Measurements from ENCODE around the gene KRT34. TPM values are rescaled to one million over a fixed set of nuclear protein-coding genes. Genes with fewer than 3 reads are reported as not detected.
A peak's percentile ranks its signal among the peaks of the same experiment; 100 is the strongest.
"Not testable (repeated sequence)": the region's sequence is repeated elsewhere in the genome, so short reads cannot be mapped to it uniquely, and the experiment has no call there.

The KRT34 gene
- total RNA-seq, 1 donor from 2014 or later, result not detected

DNA sequence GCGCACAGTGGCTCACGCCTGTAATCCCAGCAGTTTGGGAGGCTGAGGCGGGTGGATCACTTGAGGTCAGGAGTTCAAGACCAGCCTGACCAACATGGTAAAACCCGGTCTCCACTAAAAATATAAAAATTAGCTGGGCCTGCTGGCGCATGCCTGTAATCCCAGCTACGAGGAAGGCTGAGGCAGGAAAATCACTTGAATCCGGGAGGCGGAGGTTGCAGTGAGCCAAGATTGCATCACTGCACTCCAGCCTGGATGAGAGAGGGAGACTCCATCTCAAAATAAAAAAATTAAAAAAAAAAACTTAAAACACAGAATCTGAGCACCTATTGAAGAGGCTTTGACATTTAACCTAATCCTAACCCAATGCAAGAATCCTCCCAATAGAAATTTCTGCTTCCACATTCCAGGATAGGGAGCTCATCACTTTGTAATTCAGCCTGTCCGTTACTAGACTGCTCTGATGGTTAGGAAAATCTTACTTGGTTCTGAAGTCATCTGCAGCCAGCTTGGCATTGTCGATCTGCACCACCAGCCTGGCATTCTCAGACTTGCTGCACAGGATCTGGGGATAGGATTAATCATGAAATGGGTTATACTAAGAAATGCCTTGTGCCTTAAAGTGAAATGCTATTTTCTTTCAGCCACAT lies 14.6 kb downstream of the KRT34 start:
- DNase-seq (ENCODE audit: low spot score), result peak; percentile 64

DNA sequence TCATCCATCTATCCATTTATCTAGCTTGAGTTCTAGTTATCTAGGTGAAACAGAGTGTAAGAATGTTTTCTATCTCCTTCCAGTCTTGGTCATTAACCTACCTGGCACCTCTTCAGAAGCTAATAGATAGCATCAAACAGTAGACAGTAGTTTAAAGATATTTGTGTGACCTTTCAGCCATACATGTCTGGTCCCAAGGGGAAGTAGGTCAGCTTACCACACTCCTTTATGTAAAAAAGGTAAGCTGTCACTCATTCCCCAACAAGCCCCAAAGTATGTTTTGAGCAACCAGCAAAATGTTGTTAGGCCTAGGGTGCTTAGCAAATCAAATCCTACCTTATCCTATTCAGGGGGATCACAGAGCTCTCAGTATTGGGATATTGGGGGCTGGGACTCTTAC lies 16.0 kb downstream of the KRT34 start:
- no peak for DNase-seq (ENCODE audit: low spot score)

DNA sequence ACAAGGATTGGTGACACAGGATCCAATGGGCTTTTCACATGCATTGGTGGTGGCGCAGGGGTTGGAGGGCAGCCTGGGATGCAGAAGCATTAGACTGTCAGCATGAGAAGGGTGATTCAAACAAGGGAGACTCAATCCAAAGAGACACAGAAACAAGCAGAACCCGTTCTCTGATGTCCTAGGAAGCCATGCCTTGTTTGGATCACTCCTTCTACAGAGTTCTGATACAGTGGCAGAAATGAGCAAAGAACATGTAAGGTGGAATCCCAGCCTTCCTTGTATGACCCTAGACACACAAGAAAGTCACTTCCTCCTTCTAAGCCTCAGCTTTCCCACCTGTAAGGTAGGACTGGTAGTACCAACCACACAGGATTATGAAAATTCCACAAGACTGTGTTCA lies 18.2 kb downstream of the KRT34 start:
- no peak for DNase-seq (ENCODE audit: low spot score)

DNA sequence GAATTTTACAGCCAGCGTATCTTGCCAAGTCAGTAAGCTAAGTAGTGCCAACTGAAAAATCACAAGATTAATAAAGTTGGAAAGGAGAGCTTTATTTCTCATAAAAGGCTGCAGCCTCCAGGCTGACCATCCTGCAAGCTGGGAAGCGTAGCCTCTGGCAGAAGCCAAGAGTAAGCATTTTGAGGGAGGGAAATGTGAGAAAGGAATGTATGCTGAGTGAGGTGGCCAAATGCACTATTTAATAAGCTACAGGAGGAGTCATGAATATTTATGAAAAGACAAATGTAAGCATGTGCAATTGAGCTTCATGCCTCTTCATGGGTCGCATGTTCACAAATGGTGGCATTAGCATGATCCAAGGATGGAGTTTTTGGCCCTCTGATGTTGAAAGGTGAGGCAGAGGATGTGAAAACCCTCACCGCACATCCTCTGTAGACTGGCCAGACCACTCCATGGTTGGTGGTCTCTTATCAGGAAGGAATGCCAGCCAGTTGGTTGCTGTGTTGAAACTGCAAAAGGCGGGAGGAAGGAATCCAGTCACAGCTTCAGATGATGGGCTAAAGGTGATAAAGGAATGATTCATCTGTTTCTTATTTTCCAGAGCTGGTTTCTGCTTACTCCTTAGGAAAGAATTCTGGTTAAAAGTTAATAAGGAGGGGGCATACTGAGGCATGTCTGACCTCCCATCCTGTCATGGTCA lies 21.7 kb downstream of the KRT34 start:
- peak; percentile 2 for DNase-seq (ENCODE audit: low spot score)

DNA sequence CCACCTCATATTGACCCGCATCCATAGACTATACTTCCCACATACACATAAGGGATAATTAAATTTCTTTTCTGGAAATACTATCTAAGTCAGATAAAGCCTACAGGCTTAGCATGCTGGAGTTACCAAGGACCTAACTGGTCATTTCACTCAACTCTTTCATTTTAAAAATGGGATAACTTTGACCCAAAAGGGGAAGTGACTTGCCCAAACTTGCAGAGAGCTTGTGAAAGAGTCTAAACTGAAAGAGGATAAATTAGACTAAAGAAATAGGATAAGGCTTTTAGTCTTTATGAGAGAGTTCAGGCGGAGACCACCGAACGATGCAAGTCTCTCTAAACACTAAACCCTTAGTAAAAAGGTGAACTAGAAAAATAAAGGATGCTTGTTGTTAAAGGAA lies 27.6 kb downstream of the KRT34 start:
- DNase-seq (ENCODE audit: low spot score), result no peak

DNA sequence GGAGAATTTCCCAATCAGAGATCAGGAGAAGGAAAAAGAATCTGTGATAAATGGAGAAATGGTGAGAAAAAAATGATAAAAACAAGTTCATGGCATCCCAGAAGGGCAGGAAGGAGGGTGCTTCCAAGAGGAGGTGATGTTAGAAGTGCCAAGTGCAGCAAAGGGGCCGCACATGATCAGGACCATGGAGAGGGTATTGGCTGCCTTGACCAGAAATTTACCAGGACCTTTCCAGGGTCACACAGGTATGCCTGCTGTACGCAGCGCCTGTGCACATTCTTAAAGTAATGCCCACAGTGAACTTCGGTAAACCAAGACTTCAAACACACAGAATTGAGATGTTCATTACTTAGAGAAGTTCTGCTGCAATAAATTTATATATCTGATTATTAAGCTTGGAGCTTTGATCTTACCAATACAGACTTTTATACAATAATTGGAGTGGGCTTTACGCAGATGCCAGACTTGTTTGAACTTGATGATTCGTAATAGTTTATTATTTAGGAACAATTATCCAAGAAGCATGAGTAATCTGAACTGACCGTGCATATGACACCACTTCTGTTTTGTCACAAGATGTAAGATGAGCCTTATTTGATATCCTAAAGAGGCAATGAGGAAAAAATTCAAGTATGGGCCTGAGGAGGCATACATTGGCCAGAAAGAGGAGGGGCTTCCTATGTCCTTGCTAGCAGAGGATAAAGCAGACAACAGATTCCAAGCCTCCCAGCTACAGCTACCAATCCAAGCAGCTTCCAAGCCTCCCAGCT lies 29.3 kb downstream of the KRT34 start:
- DNase-seq (ENCODE audit: low spot score), result no peak

DNA sequence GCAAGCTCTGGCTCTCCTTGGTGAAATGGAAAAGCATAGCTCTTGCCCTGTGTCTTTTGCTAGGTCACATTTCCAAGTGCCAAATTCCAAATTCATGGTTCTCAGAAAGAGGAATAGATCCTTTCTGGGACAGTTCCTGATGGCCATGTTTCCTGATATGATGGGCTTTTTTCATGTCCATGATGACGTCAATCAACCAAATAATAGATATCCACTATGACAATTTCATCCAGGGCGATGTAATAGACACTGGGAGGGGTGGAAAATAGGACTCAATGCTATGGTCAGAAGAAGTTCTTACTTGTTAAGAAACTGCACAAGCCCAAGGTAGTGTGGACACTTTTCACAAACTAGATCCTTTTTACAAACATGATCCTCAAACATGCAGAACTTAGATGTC lies 30.9 kb downstream of the KRT34 start:
- no peak for DNase-seq (ENCODE audit: low spot score)

DNA sequence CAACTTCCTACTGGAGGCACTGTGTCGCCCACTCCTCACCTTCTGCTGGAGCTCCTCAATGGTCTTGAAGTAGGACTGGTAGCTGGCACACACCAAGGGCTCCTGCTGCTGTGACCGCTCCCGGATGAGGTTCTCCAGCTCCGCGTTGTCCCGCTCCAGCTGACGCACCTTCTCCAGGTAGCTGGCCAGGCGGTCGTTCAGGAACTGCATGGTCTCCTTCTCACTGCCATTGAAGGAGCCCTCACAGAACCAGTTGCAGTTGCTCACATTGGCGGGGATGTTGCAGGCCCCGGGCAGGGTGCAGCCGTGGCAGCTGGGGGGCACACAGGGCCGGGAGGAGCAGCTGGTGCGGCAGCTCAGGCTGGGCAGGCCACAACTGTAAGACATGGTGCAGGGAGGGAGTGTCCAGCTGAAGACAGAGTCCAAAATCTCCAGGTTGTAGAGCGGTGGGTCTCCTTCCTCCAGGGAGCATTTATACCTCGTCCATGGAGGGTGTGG lies 31.7 kb downstream of the KRT34 start, which contains the start of gene KRT33A:
KRT33A (minus strand) TSS at position 448 of the 498 bp plus-strand sequence; CDS start at position 387, 61 bp downstream.
- not testable (repeated sequence) for DNase-seq (ENCODE audit: low spot score)

DNA sequence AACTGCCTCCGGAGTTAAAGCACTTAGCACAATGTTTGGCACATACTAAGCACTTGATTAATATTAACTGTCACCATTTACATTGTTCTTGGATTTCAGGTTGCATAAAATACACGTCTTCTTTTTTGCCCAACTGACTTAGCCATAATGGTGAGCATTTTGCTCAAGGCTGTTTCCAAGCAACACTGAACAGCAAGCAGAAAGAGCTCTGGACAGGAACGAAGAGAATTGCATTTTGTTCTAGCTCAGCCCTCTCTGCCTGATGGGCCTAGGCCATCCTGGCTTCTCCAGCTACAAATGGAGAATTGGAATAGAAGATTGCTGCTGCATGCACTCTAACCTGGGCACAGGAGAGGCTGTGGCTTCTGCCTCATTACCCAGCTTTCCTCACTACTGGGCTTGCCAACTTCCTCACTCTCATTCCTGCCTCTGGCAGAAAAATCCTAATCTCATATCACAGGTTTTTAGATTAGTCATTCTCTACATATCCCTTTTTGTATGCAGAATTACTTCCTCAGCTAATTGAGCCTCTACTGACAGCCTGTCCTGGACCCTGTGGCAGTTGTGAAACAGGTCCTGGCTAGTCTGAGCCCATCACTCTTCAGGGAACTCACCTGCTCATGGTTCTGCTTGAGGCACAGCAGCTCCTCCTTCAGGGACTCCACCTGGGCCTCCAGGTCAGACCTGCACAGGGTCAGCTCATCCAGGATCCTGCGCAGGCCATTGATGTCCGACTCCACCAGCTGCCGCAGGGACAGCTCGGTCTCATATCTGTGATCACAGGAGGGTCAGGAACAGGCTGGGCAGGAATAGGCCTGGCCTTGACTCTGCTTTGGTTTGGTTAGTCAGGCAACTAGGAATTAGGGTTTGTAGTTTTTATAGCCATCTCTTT lies 34.0 kb downstream of the KRT34 start:
- peak; percentile 24 for DNase-seq (ENCODE audit: low spot score)

DNA sequence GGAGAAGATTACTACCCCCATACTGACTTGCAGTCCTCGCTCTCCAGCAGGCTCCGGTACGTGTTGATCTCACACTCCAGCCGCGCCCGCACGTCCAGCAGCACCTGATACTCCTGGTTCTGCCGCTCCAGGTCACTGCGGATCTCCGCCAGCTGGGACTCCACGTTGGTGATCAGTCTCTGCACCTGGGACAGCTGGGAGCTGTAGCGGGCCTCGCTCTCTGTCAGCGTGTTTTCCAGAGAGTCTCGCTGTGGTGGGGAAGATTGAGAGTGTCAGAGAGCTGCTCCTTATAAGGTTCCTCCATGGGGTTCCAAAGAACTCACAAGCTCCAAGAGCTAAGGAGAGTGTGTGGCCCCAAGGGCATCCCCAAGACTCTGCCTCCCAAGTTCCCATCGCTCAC lies 35.7 kb downstream of the KRT34 start:
- DNase-seq (ENCODE audit: low spot score), result not testable (repeated sequence)

DNA sequence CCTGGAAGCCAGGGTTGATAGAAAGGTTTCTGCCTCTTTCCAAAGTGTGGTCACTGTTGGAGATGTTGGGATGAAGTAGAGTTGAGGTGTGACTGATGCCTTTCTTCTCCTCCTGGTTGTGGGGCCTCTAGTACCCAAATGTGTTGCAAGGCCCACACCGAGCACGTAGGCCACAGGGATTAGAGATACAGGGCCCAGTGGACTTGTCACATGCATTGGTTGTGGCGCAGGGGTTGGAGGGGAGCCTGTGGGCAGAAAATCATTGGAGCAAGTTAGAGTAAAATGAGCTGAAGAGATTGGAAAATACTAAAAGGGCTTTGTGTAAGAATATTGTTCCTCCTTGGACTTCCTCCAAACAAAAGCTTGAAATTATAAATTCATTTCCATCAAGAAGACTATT lies 36.1 kb downstream of the KRT34 start:
- DNase-seq (ENCODE audit: low spot score), result no peak

DNA sequence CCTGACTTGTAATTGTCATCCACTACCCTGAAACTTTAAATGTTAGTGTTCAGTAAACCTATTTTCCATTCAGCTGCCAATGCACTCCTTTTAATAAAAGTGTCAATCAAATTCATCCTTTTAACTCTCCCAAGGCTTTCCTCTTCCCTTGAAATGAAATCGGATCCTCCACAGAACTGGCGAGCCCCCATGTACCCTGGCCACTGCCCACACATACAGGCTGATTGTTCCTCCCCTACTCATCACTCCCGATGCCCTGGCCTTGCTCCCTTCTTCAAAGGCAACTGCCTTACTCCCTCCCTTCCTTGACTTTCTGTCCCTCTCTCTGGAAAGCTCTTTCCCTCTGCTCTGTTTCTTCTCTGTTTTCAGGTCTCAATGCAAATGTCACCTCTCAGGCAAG lies 39.1 kb downstream of the KRT34 start:
- no peak for DNase-seq (ENCODE audit: low spot score)

DNA sequence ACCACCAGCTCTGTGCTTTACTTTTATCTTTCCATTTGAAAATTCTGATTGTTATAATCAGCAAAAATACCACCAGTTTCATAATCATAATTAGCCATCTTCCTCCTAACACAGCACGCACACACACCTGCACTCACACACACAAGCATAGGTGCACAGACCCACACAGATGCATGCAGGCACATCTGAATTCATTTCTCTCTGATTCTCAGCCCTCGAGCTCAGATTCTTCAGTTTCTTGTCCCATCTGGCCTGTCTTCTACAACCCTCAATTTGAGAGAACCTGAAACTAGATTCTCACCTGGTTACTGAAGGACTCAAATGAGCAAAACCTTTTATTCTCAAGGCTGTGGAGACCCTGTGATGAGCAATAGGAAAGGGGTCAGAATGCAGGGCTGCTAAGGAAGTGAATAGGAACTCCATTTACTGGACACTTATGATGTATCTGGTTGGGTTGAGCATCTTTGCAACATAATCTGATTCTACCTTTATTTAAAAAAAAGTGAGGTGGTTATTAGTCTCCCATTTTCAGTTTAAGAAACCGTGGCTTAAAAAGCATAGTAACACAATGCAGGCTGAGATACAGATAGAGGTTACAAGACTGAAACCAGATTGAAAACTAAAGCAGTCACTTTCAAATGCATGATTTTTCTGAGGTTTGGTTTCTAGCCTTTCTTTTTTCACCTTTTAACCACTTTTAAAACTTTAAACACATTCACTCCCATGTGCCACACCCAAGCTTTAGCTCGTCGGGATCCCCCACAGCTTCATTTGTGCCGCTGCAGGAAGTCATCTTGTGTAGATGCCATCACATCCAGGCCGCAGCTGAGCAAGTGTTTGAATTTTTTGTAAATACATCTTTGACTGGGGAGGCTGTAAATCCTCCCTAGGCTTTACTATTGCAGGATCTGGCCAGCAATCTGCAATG lies 40.9 kb downstream of the KRT34 start:
- no peak for DNase-seq (ENCODE audit: low spot score)

DNA sequence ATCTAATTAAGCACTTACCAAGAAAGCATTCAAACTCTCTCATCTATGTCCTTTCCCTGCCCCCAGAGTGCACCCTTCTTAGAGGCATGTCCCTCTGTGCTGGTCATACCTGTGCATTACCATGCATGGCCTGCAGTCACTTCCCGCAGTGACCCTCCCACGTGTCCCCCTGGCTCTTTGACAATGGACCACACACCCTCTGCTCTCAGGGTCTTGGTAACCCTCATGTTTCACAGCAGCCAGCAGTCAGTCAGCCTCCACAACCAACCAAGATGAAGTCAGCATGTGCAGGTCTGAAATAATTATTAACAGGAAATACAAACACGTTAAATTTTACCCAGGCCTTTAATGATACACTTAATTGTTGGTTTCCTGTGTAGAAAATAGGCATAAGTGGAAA lies 41.6 kb downstream of the KRT34 start:
- no peak for DNase-seq (ENCODE audit: low spot score)

DNA sequence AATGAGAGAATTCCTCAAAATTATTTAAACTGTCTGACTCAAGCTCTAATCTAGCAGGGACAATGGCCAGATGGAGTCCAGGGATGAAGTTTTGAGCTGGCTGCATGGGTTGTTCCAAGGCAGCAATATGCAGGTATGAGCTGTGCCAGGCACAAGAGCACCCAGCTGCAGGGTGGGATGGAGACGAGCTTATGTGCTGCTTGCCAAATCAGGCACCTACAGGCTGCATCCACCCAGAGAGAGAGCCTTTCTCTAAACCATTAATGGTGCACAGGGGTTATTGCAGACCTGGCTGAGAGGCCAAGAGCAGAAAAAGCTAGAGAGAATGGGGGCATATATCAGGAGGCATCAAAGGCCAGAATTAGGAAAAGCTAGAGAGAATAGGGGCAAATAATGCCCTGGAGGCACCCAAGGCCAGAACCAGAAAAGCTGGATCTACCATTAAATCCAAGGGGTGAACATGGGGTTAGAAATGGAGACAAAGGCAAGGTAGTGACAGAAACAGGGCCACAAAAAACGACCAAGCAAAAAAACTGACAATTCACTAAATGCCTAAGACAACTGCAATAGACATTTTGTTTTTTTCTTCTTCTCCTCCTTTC lies 42.4 kb downstream of the KRT34 start:
- DNase-seq (ENCODE audit: low spot score), result no peak

DNA sequence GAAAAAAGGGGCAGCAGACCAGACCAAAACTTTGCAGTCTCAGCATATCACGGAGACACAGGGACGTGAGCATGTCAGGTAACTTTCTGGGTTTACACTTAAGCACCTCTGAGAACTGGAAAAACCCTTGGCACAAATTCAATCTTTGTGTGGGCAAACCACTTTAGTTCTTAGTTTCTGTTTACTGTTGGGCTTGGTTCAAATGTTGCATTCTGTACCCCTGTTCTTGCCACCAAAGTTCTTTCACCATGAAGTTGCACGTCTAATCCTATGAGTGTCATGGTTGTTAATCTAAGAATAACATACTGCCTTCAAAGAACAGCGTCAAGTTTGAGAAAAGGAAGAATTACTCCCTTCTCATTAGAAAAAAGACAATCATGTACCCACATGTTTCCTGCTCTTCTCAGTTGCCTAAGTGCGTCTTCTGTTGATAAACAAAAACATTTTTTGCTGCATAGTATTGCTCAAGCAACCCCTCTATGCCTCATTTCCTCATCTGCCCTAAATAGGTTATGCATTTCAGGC lies 43.1 kb downstream of the KRT34 start:
- DNase-seq (ENCODE audit: low spot score), result peak; percentile 27

DNA sequence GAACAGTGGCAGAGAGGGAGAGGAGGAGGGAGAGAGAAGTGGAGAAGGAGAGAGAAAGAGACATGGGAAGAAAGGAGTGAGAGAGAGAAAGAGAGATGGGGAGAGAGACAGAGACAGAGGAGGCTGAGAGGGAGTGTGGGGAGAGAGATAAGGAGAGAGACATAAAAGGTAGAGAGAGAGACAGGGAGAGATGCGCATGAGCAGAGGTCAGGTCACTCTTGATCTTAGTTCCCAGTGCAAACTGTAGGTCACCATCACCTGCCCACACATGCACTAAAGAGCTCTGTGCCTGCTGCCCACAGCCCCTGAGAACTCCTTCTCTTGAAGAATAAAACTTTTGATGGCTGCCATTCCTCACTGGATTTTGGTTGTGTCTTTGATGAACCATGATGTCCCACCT lies 46.4 kb downstream of the KRT34 start:
- DNase-seq (ENCODE audit: low spot score), result no peak

DNA sequence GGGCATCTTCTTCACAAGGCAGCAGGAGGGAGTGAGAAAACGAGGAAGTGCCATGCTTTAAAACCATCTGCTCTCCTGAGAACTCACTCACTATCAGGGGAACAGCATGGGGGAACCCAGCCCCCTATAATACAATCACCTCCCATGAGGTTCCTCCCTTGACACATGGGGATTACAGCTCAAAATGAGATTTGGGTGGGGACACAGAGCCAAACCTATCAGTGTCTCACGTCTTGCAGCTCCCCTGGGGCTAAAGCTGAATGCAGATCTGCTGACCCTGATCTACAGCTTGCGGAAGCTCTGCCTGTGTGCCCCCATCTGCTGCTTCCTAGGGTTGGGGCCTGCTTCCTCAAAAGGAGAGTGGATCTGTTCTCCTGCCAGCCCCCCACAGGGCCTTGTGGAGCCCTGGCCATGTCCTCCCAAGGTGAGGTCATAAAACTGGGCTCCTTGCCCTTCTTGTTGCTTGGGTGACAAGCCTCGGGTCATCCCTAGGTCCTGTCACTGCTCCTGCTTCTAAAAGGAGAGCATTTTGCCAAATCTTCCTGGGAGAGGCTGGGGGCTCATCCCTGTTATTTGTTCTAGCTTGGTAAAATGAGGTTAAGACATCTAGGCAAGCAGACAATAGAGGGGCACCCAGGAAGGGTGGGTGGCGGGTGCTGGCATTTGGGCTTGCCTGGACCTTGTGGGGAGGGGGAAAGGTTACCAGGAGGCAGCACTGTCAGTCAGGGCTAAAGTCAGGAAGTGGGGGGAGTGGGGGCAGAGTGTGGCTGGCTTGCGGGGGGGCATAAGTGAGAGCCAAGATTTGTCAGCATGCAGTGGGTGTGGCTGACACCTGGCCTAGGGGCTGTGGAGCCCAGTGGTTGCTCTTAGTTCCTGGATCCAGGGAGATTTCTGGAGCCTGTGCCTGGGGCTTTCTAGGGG lies 47.5 kb downstream of the KRT34 start:
- DNase-seq (ENCODE audit: low spot score), result no peak

DNA sequence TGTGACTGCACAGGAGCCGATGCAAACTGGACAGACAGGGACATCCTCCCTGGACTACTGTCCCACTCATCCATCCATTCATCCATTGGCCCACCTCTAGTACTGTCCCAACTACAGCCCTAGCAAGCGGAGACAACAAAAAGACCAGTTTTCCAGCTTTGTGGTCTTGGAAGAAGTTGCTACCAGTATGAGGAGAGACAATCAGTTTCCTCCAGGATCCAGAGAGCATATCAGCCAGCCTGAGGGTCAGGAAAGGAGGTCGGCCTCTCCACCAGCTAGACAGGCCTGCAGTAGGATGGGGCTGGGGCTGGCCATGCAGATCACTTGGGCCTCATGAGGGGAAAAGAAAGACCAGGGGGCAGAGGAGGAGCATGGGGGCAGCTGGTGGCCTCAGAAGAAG lies 48.3 kb downstream of the KRT34 start:
- DNase-seq (ENCODE audit: low spot score), result no peak

Data from umbilical cord (tissue), 2 donors.